Measurements from ENCODE around the gene FAM169A.
"Not testable (repeated sequence)": the region's sequence is repeated elsewhere in the genome, so short reads cannot be mapped to it uniquely, and the experiment has no call there.

FAM169A gene
- 0.06 to 0.41 (median 0.23) reads per million in 18 experiments for total RNA-seq

- no peak for DNase-seq
Observed at GRCh38 chr5:74865804-74866595, at the start of gene FAM169A. TSS of gene FAM169A (minus strand) at chr5:74866387. CDS start at chr5:74841676, 24,711 bp downstream.

GRCh38 chr5:74915488-74915887 lies 49.3 kb upstream of the FAM169A start:
- no peak for DNase-seq

GRCh38 chr5:74911421-74911820 lies 45.2 kb upstream of the FAM169A start:
- not testable (repeated sequence) for DNase-seq

GRCh38 chr5:74909888-74910287 lies 43.7 kb upstream of the FAM169A start:
- not testable (repeated sequence) for DNase-seq

GRCh38 chr5:74908237-74908636 lies 42.0 kb upstream of the FAM169A start:
- DNase-seq, result not testable (repeated sequence)

GRCh38 chr5:74904713-74905112 lies 38.5 kb upstream of the FAM169A start:
- DNase-seq, result not testable (repeated sequence)

- no peak for DNase-seq
Observed at GRCh38 chr5:74903165-74903787, 37.1 kb upstream of the FAM169A start.

- DNase-seq, result no peak
Observed at GRCh38 chr5:74897049-74897448, 30.9 kb upstream of the FAM169A start.

GRCh38 chr5:74895906-74896305 lies 29.7 kb upstream of the FAM169A start:
- no peak for DNase-seq

- no peak for DNase-seq
Observed at GRCh38 chr5:74894351-74894750, 28.2 kb upstream of the FAM169A start.

- DNase-seq, result no peak
Observed at GRCh38 chr5:74892921-74893320, 26.7 kb upstream of the FAM169A start.

- DNase-seq, result peak in 1 of 2 donors; percentile 24
Observed at GRCh38 chr5:74889523-74890105, 23.4 kb upstream of the FAM169A start.

- peak; percentile 11 to 49 for DNase-seq
Observed at GRCh38 chr5:74888117-74888516, 21.9 kb upstream of the FAM169A start.

GRCh38 chr5:74885170-74885569 lies 19.0 kb upstream of the FAM169A start:
- no peak for DNase-seq

GRCh38 chr5:74882379-74883134 lies 16.4 kb upstream of the FAM169A start:
- not testable (repeated sequence) for DNase-seq

- DNase-seq, result no peak
Observed at GRCh38 chr5:74877624-74878304, 11.6 kb upstream of the FAM169A start.

- DNase-seq, result no peak
Observed at GRCh38 chr5:74875994-74876791, 10.0 kb upstream of the FAM169A start.

GRCh38 chr5:74873525-74874249 lies 7.5 kb upstream of the FAM169A start:
- DNase-seq, result no peak

- DNase-seq, result no peak
Observed at GRCh38 chr5:74870299-74871067, 4.3 kb upstream of the FAM169A start.

GRCh38 chr5:74869414-74869813 lies 3.2 kb upstream of the FAM169A start:
- not testable (repeated sequence) for DNase-seq
